Endothelial cell of umbilical vein (primary cell): Measurements from ENCODE around the gene MITF. TPM values are rescaled to one million over a fixed set of nuclear protein-coding genes. Genes with fewer than 3 reads are reported as not detected.
A peak's percentile ranks its signal among the peaks of the same experiment; 100 is the strongest.

Experiments used
- BruUV-seq: library from RNA; stranded (reverse); fragments of 400-500 nt; replicated peaks from 2 replicates; lab custom pipeline; 2021; lab: Mats Ljungman, UMichigan
- CTCF ChIA-PET: fragments of 300-600, 350-600 bp; sonication (Branson Sonifier 250); formaldehyde crosslinking; loops from one replicate; lab custom pipeline; 2021; ENCODE audit warnings: antibody characterized with exemption, inconsistent platforms; lab: Charles Lee
- POLR2A ChIA-PET: fragments of 300-600, 350-600 bp; sonication (Branson Sonifier 250); formaldehyde crosslinking; loops from one replicate; lab custom pipeline; 2021; ENCODE audit warnings: antibody characterized with exemption, inconsistent platforms; lab: Charles Lee
- DNase-seq: peaks from one replicate; pipeline ENCODE4 v3.0.0-alpha.2; 2011; ENCODE audit warnings: low read depth, low spot score
- FAIRE-seq: peaks from 2 replicates; lab custom pipeline; 2011; peaks lifted over from hg19 to GRCh38; lab: Jason Lieb, UNC
- H2AFZ ChIP-seq: 2 replicates; pipeline ENCODE4 v1.6.0; 2012; ENCODE audit warnings: low read depth, low read length, control low read depth, inconsistent platforms
- H3K27ac ChIP-seq: 2 replicates; pipeline ENCODE4 v1.5.1; 2011; ENCODE audit warnings: low read depth, mild to moderate bottlenecking, control low read depth, low read length, moderate library complexity; ENCODE audit not compliant: insufficient read depth
- H3K27me3 ChIP-seq, 2 experiments: 2 replicates each; pipeline versions ENCODE4 v1.6.0 to v1.6.1; 2011; ENCODE audit warnings: low read length in 2 of 2, mixed read lengths in 1 of 2; ENCODE audit not compliant: control insufficient read depth in 2 of 2, insufficient read depth in 2 of 2
- H3K36me3 ChIP-seq, 2 experiments: 2 replicates in 1 of 2; 3 replicates in 1 of 2; pipeline ENCODE4 v1.5.1; 2011; ENCODE audit warnings: low read length in 2 of 2, mild to moderate bottlenecking in 1 of 2, moderate library complexity in 1 of 2; ENCODE audit not compliant: control insufficient read depth in 2 of 2, insufficient read depth in 2 of 2; ENCODE audit errors: extremely low read depth in 1 of 2
- H3K4me1 ChIP-seq: 3 replicates; pipeline ENCODE4 v1.5.1; 2011; ENCODE audit warnings: mild to moderate bottlenecking, low read length; ENCODE audit not compliant: control insufficient read depth, insufficient read depth; ENCODE audit errors: extremely low read depth
- H3K4me2 ChIP-seq: 2 replicates; pipeline ENCODE4 v1.6.1; 2011; ENCODE audit warnings: low read length, control low read depth, mixed read lengths; ENCODE audit not compliant: insufficient read depth
- H3K4me3 ChIP-seq, 3 experiments: fragments of 200-600 bp in 1 of 3; sonication (generic), shearing (Covaris generic) in 1 of 3; replicated peaks in 1 of 3; 2 replicates each; pipeline ENCODE4 v1.5.1; 2011 to 2016; ENCODE audit warnings: control low read depth in 3 of 3, low read length in 3 of 3, mild to moderate bottlenecking in 2 of 3, inconsistent platforms in 1 of 3, low read depth in 1 of 3, moderate library complexity in 1 of 3; ENCODE audit not compliant: insufficient read depth in 1 of 3
- H3K79me2 ChIP-seq: 2 replicates; pipeline ENCODE4 v1.6.0; 2012; ENCODE audit warnings: low read length, inconsistent platforms; ENCODE audit not compliant: control insufficient read depth, insufficient read depth
- H3K9ac ChIP-seq: replicated peaks from 2 replicates; pipeline ENCODE3; 2011; ENCODE audit warnings: low read length, control low read depth; ENCODE audit not compliant: insufficient read depth; ENCODE audit errors: extremely low read depth
- H3K9me1 ChIP-seq: replicated peaks from 3 replicates; pipeline ENCODE4 v1.6.0; 2011; ENCODE audit warnings: mild to moderate bottlenecking, low read length; ENCODE audit not compliant: control insufficient read depth, insufficient read depth; ENCODE audit errors: extremely low read depth
- H3K9me3 ChIP-seq: replicated peaks from 2 replicates; pipeline ENCODE4 v1.5.1; 2012; ENCODE audit warnings: low read length, inconsistent platforms; ENCODE audit not compliant: control insufficient read depth, insufficient read depth
- H4K20me1 ChIP-seq: replicated peaks from 2 replicates; pipeline ENCODE3; 2011; ENCODE audit warnings: mild to moderate bottlenecking, low read length; ENCODE audit not compliant: control insufficient read depth, insufficient read depth; ENCODE audit errors: extremely low read depth
- FOS ChIP-seq: IDR thresholded peaks from 2 replicates; pipeline ENCODE4 v1.6.1; 2011; ENCODE audit warnings: mild to moderate bottlenecking, low read length, moderate library complexity, borderline replicate concordance; ENCODE audit not compliant: insufficient read depth
- JUN ChIP-seq: IDR thresholded peaks from 2 replicates; pipeline ENCODE4 v1.6.1; 2011; ENCODE audit warnings: borderline replicate concordance, low read depth; ENCODE audit not compliant: insufficient read length, insufficient read depth
- POLR2A ChIP-seq: IDR thresholded peaks from 2 replicates; pipeline ENCODE4 v1.6.1; 2012; ENCODE audit warnings: low read depth, mild to moderate bottlenecking, control low read depth, low read length
- dilution Hi-C: fragments of 300-500 bp; cut with MboI; formaldehyde crosslinking; loops from one replicate; pipeline ENCODE4 v1.15.0; 2019; ENCODE audit warnings: low sequenced_read_pairs; ENCODE audit not compliant: extremely low pct_ligation_motif_present
- intact Hi-C: fragments of 100-400 bp; cut with micrococcal nuclease; formaldehyde crosslinking; loops from one replicate; pipeline ENCODE4 v1.10.0; 2022
- polyA plus RNA-seq, 4 experiments: library from polyadenylated mRNA; depleted of rRNA in 3 of 4; stranded (reverse) in 3 of 4; unstranded in 1 of 4; fragments of >200 nt; gene quantifications; 2 replicates each; pipeline versions ENCODE4 v1.2.1 to v1.2.3, GENCODE V29; 2011 to 2012; ENCODE audit warnings: missing spikeins in 1 of 4
- total RNA-seq: library from RNA; stranded (reverse); gene quantifications from 2 replicates; pipeline ENCODE4 v1.2.3, GENCODE V29; 2021
- TF ChIP-seq, protein P1 (sequence below), 2 donors: IDR thresholded peaks; 1 replicate in 1 of 2; 2 replicates in 1 of 2; pipeline ENCODE4 v1.5.1; 2011; ENCODE audit warnings: low read length in 2 of 2, mild to moderate bottlenecking in 2 of 2, moderate library complexity in 2 of 2, control low read depth in 1 of 2, inconsistent platforms in 1 of 2, low read depth in 1 of 2; ENCODE audit not compliant: insufficient read depth in 1 of 2; ENCODE audit errors: extremely low read depth in 1 of 2

The MITF gene
- total and polyA plus RNA-seq, 2 donors (not counting 3 experiments of a cell fraction or from before 2014, with no cell fraction given), result 1.6 to 2.5 TPM

DNA sequence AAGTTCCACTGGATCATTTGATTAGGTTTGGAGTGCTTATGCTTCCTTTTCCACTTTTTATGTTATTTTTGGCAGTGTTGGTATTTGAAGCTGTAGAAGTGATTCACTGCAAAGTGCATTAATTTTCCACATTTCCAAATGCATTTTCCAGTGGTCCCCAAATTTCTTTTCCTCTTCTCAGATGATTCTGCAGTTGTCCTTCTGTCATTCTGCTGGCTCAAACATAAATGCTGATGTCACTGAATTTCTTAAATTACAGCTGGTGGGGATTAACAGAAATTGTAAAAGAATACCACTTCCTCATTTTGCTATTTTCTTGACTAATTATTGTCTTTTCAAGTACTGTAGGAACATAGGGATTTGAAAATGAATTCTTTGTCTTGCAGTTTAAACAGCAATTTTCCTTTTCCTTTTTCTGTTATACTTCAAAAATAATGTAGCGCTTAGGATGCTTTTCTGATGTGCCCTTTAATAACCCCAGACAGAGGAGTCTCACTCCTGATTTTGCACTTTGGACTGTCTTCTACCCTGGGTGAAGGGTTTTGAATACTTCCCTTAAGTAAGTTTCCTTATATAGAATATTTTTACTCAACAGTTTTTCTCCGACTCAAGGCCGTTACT, 25.0 kb downstream of the MITF start:
- FAIRE-seq (peak; percentile 28), DNase-seq (no peak)
- Histone ChIP-seq H3K36me3 (no peaks in the 10 kb centered on the region), H3K79me2 (no peaks in the 10 kb centered on the region), H3K9ac (no peak overlapping the region), H3K4me3 (peak overlapping the region in 1 of 3 experiments; percentile 30), H3K4me2 (peak overlapping the region; percentile 90), H3K4me1 (peaks cover 25% of the 10 kb centered on the region), H3K27ac (no peak overlapping the region), H4K20me1 (no peaks in the 10 kb centered on the region), H3K27me3 (no peaks in the 10 kb centered on the region), H2AFZ (peak overlapping the region; percentile 28), H3K9me3 (no peaks in the 10 kb centered on the region), H3K9me1 (no peaks in the 10 kb centered on the region)
- intact Hi-C loops (no loop called here), dilution Hi-C loops (no loop called here)
- ChIA-PET POLR2A (no interaction called here), CTCF (interaction anchor here (0.8 to 1.9 kb wide), 4 partner anchors 13 to 73 kb away, joined by 3 to 12 read pairs (median 7); partner anchors contain the start of gene MITF)
- TF ChIP-seq FOS (no peak), JUN (peak; percentile 17)
- no TSS peak for BruUV-seq

GRCh38 chr3:69764861-69765260, 25.6 kb downstream of the MITF start:
- H3K9me3 ChIP-seq, result no peaks in the 10 kb centered on the region
- FAIRE-seq, result no peak

More at GRCh38 chr3:69764861-69765260, 25.6 kb downstream of the MITF start:
- no peak overlapping the region for H3K27ac ChIP-seq
- intact Hi-C loops (no loop called here), dilution Hi-C loops (no loop called here)
- TF ChIP-seq, protein P1, sequence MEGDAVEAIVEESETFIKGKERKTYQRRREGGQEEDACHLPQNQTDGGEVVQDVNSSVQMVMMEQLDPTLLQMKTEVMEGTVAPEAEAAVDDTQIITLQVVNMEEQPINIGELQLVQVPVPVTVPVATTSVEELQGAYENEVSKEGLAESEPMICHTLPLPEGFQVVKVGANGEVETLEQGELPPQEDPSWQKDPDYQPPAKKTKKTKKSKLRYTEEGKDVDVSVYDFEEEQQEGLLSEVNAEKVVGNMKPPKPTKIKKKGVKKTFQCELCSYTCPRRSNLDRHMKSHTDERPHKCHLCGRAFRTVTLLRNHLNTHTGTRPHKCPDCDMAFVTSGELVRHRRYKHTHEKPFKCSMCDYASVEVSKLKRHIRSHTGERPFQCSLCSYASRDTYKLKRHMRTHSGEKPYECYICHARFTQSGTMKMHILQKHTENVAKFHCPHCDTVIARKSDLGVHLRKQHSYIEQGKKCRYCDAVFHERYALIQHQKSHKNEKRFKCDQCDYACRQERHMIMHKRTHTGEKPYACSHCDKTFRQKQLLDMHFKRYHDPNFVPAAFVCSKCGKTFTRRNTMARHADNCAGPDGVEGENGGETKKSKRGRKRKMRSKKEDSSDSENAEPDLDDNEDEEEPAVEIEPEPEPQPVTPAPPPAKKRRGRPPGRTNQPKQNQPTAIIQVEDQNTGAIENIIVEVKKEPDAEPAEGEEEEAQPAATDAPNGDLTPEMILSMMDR (IDR thresholded peaks at IDR 0.05; ENCODE audit: extremely low read depth in 1 of 2, insufficient read depth in 1 of 2, low read depth in 1 of 2, low read length in 2 of 2), result no peak
- TF ChIP-seq POLR2A (no peak), JUN (no peak), FOS (no peak)
- H2AFZ ChIP-seq, result no peak overlapping the region
- BruUV-seq, result no TSS peak
- no peaks in the 10 kb centered on the region for H3K27me3 ChIP-seq
- no peak overlapping the region for H3K9ac ChIP-seq
- no peak overlapping the region for H3K4me3 ChIP-seq
- POLR2A ChIA-PET, result no interaction called here
- no peak for DNase-seq
- peaks cover 29% of the 10 kb centered on the region for H3K4me1 ChIP-seq
- H3K9me1 ChIP-seq, result no peaks in the 10 kb centered on the region
- H4K20me1 ChIP-seq, result no peaks in the 10 kb centered on the region
- no peak overlapping the region for H3K4me2 ChIP-seq
- H3K79me2 ChIP-seq, result no peaks in the 10 kb centered on the region
- no peaks in the 10 kb centered on the region for H3K36me3 ChIP-seq
- CTCF ChIA-PET, result interaction anchor here (1.9 kb wide), 1 partner anchor 27 kb away, joined by 10 read pairs; no protein-coding TSS in a partner anchor
